Spleen (tissue), 7 donors: ENCODE results near the gene MRPL49.

Experiments used
- POLR2AphosphoS5 ChIP-seq, 3 donors: sonication (generic); formaldehyde crosslinking; IDR thresholded peaks; one replicate each; pipeline ENCODE4 v1.5.1; 2017; ENCODE audit warnings: antibody characterized with exemption in 3 of 3
- TF ChIP-seq, protein P1 (sequence below), 11 experiments: fragments of 200-600 bp in 7 of 11; fragments of 450-650 bp in 4 of 11; sonication (generic) in 4 of 11; IDR thresholded peaks in 8 of 11; conservative IDR thresholded peaks in 3 of 11; 1 replicate in 7 of 11; 2 replicates in 4 of 11; pipeline versions ENCODE4 v1.4.0 to v1.8.0; 2016 to 2021; ENCODE audit warnings: antibody characterized with exemption in 11 of 11, inconsistent platforms in 4 of 11, mild to moderate bottlenecking in 1 of 11
- donor health status: DM: no; HTN: no; CAD: no; lungs with moderate emphysema.
- donor health status: DM: no; HTN: no; CAD: no.
- donor health status: DM: no; HTN: no; CAD: no.

DNA sequence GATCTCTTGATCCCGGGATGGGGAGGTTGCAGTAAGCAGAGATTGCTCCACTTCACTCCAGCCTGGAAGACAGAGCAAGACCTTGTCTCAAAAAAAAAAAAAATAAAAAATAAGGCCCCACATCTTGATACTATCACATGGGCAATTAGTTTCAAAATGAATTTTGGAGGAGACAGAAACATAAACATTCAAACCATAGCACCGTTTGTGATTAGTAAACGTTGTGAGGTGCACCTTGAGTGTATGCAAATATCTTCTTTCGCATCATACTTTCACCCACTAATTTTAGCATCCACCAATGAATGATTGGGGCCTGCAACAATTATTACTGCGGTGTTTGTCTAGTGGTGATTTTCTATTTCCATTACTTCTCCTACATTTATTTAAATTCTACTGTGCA lies 36.9 kb downstream of the MRPL49 start:
- TF ChIP-seq, protein P1, sequence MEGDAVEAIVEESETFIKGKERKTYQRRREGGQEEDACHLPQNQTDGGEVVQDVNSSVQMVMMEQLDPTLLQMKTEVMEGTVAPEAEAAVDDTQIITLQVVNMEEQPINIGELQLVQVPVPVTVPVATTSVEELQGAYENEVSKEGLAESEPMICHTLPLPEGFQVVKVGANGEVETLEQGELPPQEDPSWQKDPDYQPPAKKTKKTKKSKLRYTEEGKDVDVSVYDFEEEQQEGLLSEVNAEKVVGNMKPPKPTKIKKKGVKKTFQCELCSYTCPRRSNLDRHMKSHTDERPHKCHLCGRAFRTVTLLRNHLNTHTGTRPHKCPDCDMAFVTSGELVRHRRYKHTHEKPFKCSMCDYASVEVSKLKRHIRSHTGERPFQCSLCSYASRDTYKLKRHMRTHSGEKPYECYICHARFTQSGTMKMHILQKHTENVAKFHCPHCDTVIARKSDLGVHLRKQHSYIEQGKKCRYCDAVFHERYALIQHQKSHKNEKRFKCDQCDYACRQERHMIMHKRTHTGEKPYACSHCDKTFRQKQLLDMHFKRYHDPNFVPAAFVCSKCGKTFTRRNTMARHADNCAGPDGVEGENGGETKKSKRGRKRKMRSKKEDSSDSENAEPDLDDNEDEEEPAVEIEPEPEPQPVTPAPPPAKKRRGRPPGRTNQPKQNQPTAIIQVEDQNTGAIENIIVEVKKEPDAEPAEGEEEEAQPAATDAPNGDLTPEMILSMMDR (IDR thresholded peaks at IDR 0.05 in 8 of 11, conservative IDR thresholded peaks at IDR 0.05 in 3 of 11), result no peak
- no peak for TF ChIP-seq POLR2AphosphoS5 (IDR thresholded peaks at IDR 0.05)
